GM18517 (cell line): Measurements from ENCODE around the gene FOXL1.

Experiments
- ATAC-seq: cut with Tn5 transposase; IDR thresholded peaks from one replicate; pipeline ENCODE4 v1.9.1; 2021; ENCODE audit warnings: mild to moderate bottlenecking, moderate library complexity; ENCODE audit not compliant: unreplicated experiment

The FOXL1 gene

DNA sequence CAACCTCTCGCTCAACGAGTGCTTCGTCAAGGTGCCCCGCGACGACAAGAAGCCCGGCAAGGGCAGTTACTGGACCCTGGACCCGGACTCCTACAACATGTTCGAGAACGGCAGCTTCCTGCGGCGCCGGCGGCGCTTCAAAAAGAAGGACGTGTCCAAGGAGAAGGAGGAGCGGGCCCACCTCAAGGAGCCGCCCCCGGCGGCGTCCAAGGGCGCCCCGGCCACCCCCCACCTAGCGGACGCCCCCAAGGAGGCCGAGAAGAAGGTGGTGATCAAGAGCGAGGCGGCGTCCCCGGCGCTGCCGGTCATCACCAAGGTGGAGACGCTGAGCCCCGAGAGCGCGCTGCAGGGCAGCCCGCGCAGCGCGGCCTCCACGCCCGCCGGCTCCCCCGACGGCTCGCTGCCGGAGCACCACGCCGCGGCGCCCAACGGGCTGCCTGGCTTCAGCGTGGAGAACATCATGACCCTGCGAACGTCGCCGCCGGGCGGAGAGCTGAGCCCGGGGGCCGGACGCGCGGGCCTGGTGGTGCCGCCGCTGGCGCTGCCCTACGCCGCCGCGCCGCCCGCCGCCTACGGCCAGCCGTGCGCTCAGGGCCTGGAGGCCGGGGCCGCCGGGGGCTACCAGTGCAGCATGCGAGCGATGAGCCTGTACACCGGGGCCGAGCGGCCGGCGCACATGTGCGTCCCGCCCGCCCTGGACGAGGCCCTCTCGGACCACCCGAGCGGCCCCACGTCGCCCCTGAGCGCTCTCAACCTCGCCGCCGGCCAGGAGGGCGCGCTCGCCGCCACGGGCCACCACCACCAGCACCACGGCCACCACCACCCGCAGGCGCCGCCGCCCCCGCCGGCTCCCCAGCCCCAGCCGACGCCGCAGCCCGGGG lies 10.4 kb upstream of the FOXL1 start:
- ATAC-seq: no peak

DNA sequence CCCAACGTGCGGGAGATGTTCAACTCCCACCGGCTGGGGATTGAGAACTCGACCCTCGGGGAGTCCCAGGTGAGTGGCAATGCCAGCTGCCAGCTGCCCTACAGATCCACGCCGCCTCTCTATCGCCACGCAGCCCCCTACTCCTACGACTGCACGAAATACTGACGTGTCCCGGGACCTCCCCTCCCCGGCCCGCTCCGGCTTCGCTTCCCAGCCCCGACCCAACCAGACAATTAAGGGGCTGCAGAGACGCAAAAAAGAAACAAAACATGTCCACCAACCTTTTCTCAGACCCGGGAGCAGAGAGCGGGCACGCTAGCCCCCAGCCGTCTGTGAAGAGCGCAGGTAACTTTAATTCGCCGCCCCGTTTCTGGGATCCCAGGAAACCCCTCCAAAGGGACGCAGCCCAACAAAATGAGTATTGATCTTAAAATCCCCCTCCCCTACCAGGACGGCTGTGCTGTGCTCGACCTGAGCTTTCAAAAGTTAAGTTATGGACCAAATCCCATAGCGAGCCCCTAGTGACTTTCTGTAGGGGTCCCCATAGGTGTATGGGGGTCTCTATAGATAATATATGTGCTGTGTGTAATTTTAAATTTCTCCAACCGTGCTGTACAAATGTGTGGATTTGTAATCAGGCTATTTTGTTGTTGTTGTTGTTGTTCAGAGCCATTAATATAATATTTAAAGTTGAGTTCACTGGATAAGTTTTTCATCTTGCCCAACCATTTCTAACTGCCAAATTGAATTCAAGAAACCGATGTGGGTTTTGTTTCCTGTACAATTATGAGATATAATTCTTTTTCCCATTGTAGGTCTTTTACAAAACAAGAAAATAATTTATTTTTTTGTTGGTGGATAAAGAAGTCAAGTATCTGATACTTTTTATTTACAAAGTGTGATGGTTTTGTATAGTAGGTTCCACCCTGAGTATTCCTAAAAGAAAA lies 9.4 kb upstream of the FOXL1 start:
- no peak for ATAC-seq

DNA sequence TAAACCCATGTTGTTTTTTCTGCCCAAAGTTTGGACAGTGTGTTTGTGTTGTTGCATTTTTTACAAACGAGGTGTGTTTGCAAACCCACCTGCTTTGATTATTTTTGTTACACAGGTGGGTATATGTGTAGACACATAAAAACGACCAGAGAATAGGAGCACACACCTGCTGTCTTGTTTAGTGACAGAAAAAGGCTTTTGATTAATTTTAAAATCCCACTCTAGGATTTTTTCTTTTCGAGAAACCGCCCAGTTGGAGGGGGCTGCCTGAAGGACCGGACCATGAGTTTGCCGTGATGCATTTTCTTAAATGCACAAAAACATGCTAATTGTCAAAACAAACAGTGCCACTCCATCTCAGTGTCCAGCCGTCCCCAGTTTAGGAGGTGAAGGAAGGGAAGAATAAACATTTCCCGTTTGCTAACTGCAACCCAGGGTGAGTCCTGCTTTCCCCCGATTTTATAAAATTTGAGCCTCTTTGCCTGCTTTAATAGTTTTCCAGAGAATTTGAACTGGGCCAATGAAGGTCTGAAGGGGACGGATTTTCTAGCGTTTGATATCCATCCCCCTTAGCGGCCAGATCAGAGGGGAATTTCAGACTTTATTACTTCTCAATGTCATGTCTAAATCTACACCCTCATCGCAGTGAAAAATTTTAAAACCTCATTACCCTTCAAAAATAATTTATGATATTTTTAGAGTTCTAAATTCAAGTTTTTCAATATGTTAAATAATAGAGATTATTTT lies 8.5 kb upstream of the FOXL1 start:
- no peak for ATAC-seq

DNA sequence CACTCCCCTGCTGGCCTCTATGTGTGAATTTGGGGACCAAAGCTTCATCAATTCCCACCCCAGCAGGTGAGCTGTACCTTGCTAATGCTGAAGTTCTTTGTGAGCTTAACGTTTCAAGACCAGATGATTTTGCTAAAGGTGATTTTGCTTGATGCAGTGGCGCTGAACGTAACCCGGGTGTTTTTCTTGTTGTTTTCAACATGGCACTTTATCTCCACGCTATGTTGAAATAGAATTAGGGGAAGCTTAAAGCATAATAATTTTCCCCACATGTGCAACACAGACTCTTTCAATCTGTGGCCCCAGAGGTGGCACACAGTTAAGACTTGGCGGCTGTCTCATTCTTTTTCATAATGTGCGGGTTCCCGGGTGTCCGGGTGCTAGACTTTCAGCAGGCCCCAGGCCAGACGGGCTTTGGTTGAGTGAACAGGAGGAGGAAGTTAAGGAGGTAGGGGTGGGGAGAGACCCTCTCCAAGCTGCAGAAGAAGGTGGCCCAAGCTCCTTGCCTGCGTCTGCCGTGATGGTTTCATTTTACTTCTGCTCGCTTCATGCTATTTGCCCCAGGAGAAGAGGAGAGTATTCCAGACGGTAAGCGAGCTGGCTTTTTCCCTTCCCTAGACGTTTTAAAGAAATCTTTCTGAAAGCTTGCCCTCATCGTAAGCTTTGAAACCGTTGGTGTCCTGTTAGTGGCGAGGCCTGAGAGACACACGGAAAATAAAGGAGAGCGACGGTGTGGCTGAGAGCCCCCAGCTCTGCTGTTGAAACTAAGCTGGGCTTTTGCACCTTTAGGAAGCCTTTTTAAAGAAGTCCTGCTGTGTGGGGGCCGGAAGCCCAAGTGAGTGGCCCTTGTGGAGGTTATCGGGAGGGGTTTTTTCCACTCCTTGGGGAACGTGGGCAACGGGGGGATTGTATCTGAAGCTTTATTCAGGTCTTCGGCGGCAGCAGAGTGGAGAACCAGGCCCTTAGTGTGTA lies 7.5 kb upstream of the FOXL1 start:
- ATAC-seq: no peak

DNA sequence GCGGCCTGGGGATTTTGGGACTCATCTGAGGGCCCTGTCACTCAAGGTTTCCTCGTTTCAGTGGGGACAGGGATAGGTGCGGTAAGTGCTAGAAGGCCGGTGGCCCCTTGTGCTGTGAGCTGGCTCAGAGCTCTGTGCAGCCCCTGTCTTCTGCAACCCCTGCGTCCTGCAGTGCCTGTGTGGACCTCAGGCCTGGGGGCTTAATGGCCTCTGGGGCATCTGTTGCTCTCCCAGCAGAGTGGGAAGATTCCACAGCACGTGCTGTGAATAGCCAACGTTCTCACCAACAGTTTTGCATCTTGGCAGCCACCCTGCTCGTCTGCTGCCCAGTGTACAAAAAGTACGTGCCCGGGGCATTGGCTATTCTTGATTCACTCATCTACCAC lies 6.8 kb upstream of the FOXL1 start:
- ATAC-seq: no peak

DNA sequence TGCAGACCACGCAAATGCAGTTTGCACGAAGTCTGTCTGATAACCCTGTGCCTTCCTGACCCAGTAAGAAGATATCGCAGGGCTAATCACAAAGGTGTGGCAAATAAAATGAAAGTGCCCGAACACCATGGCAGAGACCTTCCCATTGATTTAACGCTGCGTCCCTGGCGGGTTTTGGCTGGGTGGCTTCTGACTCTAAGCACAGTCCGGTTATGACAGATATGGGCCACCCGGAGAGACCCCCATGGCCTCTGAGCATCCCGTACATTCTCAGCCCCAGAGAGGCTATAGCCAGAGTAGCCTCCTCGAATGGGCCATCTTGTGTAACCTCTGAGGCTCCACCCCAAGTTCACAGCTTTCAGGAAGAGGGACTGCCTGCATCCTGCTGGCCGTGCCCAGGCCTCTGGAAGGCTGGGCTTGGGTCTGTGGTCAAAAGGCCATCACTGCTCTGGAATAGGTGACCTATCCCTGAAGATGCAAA lies 6.3 kb upstream of the FOXL1 start:
- ATAC-seq: no peak

DNA sequence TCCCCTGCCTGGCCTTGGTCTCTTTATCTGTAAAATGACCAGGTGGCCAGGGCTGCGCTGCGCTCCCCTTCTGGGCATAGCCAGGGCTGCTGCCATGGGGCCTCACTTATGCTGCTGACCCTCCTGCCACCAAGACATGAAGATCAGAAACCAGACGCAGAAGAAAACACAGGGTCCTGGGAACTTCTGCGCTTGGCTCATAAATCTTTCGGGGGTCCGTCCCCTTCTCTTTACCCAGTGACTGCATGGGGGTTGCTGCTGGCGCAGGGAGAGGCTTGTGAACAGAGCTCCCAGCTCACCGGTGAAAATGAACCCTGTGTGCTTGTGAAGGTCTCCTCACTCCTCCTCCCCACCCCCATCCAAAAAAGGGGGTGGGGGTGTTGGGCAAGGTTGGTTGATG lies 5.7 kb upstream of the FOXL1 start:
- no peak for ATAC-seq

DNA sequence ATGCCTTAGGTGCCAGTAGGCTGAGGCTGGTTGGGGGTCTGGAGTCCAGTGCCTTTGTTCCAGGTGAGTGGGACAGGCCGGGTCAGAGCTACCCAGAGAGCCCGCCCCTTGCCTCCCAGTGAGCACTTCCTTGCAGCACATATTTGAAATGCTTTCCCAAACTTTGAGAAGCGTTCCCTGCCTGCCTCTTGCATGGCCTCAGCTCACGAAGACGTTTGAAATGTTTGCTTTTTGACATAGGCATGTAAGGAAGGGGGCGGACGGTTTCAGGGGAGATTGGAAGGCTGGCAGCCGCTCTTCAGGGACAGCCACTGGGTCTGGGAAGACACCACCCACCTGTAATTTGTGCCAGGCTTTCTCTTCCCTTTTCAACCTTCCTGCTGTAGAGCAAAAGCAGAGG lies 5.1 kb upstream of the FOXL1 start:
- no peak for ATAC-seq

DNA sequence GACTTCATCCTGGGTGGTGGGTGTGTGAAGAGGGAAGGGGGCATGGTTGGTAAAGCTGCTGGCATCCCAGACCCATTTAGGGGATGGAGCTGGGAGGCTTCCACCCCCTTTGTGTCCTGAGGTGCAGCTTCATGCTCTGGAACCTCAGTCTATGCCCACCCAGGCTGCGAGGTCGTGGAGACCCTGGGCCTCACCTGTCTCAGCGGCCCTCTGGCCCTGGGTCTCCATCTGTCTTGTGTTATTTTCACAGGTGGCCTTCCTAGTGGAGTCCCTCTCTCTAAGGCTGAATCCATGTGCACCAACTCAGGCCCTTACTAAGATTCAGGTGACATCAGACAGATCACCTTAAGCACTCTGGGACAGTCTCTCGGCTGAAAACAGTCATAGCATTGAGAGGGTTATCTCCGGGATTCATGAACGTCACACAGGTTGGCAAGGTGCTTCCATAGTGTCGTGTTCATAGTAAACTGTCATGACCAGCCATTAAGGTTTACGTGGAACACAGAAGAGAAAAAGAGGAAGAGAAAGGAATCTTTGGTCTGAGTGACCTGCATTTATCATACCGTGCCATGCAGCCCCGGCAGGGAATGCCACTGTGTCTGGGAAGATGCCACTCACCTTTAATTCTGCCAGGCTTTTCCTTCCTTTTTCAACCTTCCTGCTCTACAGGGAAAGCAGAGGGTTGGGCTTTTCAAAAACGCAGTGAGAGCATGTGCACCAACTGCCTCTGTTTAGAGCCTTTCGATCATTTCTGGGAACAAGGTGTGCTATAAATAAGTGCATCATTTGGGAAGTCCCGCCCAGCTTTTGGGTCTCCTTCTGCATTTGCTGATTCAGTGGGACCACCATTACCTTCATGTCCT lies 4.5 kb upstream of the FOXL1 start:
- no peak for ATAC-seq

DNA sequence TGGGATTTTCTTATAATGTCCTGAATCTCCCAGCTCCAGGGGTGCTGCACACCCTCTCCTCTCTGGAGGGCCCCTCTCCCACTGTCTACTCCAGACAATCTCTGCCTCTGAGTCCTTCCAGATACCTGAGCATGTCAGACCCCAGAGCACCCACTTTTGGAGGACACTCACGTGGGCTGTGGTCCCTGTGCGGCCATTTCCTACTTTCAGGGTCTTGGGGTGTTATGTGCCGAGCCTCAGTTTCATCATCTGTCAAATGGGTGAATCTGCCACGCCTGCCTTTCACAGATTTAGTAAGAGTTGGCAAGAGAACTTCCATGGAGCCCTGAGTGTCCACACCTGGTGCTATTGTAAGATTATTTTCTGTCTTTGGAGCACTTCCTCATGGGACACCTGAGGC lies 3.7 kb upstream of the FOXL1 start:
- no peak for ATAC-seq

DNA sequence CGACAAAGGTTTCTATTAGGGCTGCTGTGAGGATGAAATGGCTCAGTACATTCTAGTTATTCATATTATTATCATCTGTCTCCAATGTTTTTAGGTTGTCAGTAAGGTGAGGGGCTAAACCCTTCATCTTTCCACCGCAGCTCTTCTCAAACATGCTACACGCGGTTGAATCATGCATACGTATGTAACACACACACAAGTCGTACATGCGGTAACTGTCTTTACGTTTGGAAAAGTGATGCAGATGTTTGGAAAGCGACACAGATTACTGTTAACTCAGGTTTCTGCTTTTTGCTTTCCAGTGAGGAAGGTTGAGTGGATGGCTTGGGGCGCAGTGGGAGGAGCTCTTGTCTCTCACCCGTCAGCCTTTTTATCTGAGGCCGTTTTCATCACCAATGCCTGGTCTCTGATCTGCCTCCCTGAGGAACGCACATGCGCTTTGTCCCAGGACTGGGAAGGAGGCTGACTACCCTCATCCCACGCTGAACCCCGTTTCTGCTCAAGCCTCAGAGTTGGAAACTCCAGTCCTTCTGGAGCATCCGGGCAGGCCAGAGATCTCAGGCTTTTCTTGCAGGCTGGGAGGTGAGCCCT lies 3.2 kb upstream of the FOXL1 start:
- ATAC-seq: no peak

DNA sequence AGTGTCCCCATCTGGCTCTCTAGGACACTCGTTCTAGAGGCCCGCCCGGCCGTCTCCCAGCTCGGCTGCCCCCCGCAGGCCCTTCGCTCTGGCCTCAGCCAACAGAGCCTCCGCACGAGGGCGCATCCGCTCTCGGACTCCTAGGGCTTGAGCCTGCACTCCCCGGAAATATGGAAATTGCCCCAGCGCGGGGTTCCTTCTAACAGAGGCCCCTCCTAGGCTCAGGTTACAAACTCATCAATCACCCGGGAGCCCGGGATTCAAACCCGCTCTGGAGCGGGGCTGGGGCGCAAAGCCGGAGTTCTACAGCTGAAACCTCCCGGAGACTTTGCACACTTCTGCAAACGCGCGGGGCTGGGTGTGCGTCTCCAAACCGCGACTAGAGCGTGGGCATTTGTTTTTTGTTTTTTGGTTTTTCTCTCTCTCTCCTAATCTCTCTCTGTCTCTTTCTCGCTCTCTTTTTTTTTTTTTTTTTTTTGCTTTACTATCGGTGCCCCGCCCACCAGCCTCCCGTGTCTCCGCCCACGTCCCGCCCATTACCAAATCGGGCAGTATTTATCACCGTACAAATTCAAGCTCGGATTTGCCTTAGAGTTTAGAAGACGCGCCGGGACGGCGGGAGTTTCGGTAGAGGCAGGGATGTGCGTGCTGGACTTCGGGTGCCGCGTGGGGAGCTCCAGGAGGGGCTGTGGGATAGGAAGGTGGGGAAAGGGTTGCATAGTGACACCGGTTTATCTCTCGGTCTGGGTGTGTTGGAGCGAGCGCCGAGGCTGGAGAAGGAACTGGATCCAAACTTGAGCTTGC lies 2.4 kb upstream of the FOXL1 start:
- ATAC-seq: no peak

DNA sequence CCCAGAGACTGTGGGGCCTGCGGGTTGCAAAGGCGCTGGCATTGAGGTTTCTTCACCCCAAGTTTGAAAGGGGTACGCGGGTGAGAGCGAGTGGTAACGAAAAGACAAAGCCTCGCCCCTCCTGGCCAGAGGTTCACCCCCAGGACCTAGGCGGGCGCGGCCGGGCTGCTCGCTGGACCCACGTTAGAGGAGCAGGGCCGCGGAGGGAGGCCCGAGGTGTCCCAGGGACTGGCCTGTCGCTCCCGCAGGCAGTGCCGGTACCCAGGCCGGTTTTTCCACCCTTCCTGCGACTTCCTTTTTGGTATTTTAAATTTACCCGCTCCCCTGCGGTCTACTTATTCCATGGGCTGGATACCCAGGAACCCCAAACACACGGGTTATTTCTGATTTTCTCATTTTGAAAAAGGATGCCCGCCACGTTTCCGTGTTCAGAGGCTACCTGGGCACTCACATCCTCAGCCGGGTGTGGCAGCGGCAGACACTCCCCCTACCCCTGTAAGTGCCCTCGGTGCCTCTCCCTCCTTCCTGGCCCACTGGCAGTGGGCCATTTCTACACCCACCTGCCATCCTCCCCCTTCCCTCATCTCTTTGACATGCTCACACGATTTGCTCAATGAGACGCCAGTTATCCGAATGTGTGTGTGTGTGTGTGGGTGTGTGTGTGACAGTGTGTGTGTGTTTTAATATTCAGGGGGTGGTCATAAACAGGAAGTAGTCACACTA lies 1.6 kb upstream of the FOXL1 start:
- no peak for ATAC-seq

DNA sequence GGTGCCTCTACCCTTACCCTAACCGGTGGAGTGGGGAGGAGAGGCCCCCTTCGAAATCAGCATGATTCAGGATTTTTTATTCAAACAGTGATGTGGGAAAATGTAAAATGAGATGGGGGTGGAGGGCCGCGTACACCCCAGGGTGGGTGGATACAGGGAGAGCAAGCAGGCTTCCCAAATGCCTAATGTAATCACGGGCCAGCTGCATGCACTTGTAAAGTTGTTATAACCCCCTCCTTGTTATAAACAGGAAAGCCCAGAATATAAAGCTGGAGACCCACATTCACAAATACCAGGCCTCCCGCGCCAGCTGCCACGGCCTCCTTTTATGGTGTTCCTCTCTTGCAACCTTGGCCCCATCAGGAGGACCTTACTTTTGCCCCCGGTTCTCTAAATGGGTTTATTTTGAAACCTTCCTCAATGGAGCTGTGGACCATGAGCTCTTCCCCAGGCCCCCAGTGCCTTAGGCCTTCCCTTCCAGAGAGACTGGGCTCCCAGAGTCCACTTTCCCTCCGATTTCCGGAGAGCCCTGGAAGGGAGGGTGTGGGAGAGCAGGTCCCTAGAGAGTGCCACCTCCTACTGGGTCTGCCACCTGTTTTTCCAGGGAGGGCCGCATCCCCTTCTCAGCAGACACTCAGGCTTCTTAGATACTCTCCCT lies 906 bp upstream of the FOXL1 start:
- ATAC-seq: no peak

DNA sequence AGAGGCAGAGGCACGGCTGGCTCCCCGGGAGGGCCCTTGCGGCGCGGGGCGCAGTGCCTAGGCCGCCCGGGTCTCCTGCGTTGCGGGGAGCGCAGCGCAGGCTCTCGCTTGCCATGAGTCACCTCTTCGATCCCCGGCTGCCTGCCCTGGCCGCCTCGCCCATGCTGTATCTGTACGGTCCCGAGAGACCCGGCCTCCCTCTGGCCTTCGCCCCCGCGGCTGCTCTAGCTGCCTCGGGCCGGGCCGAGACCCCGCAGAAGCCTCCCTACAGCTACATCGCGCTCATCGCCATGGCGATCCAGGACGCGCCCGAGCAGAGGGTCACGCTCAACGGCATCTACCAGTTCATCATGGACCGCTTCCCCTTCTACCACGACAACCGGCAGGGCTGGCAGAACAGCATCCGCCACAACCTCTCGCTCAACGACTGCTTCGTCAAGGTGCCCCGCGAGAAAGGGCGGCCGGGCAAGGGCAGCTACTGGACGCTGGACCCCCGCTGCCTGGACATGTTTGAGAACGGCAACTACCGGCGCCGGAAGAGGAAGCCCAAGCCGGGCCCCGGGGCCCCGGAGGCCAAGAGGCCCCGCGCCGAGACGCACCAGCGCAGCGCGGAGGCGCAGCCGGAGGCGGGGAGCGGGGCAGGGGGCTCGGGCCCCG lies 390 bp downstream of the FOXL1 start:
- no peak for ATAC-seq
